HG03571 (cell line): ENCODE results near the gene TIGD1.

Source experiments
- ATAC-seq: cut with Tn5 transposase; IDR thresholded peaks from one replicate; pipeline ENCODE4 v1.9.1; 2021; ENCODE audit not compliant: unreplicated experiment

TIGD1 gene

GRCh38 chr2:232524771-232525170 lies 25.6 kb downstream of the TIGD1 start:
- no peak for ATAC-seq

GRCh38 chr2:232523682-232524597 lies 26.4 kb downstream of the TIGD1 start:
- no peak for ATAC-seq

GRCh38 chr2:232523402-232523681 lies 27.0 kb downstream of the TIGD1 start:
- no peak for ATAC-seq

- ATAC-seq, result no peak
Measured at GRCh38 chr2:232522623-232523401, 27.5 kb downstream of the TIGD1 start.

- ATAC-seq, result no peak
Measured at GRCh38 chr2:232521959-232522622, 28.3 kb downstream of the TIGD1 start.

GRCh38 chr2:232521098-232521497 lies 29.3 kb downstream of the TIGD1 start:
- ATAC-seq, result no peak

GRCh38 chr2:232520489-232520888 lies 29.9 kb downstream of the TIGD1 start:
- no peak for ATAC-seq

GRCh38 chr2:232519581-232520438 lies 30.5 kb downstream of the TIGD1 start, which contains the start of gene PRSS56:
Gene PRSS56 (plus strand): TSS chr2:232520388. CDS start chr2:232520599, 211 bp downstream.
- no peak for ATAC-seq

GRCh38 chr2:232518844-232519243 lies 31.5 kb downstream of the TIGD1 start:
- ATAC-seq, result no peak

GRCh38 chr2:232516551-232516950 lies 33.8 kb downstream of the TIGD1 start:
- no peak for ATAC-seq

GRCh38 chr2:232515639-232516038 lies 34.7 kb downstream of the TIGD1 start:
- no peak for ATAC-seq

GRCh38 chr2:232513353-232513752 lies 37.0 kb downstream of the TIGD1 start:
- no peak for ATAC-seq

GRCh38 chr2:232512602-232513001 lies 37.8 kb downstream of the TIGD1 start:
- no peak for ATAC-seq

- no peak for ATAC-seq
Measured at GRCh38 chr2:232511336-232511890, 38.9 kb downstream of the TIGD1 start.

GRCh38 chr2:232508251-232508650 lies 42.1 kb downstream of the TIGD1 start:
- ATAC-seq, result no peak

- ATAC-seq, result no peak
Measured at GRCh38 chr2:232506709-232507108, 43.6 kb downstream of the TIGD1 start.

GRCh38 chr2:232505856-232506255 lies 44.5 kb downstream of the TIGD1 start:
- no peak for ATAC-seq

- no peak for ATAC-seq
Measured at GRCh38 chr2:232504438-232504837, 45.9 kb downstream of the TIGD1 start.

- ATAC-seq, result no peak
Measured at GRCh38 chr2:232503809-232504323, 46.5 kb downstream of the TIGD1 start.
